NCI-H1694 (cell line): Measurements from ENCODE around the gene CATSPERD.
"Not testable (repeated sequence)": the region's sequence is repeated elsewhere in the genome, so short reads cannot be mapped to it uniquely, and the experiment has no call there.

Experiments used
- DNase-seq: peaks from one replicate; lab custom pipeline; 2025; lab: John Stamatoyannopoulos, UW

Gene CATSPERD

GRCh38 chr19:5698635-5699422, 21.6 kb upstream of the CATSPERD start:
- DNase-seq, result no peak

- DNase-seq, result no peak
Measured at GRCh38 chr19:5700455-5701092, 19.9 kb upstream of the CATSPERD start.

GRCh38 chr19:5702053-5702410, 18.4 kb upstream of the CATSPERD start:
- not testable (repeated sequence) for DNase-seq

GRCh38 chr19:5703819-5704818, 16.3 kb upstream of the CATSPERD start:
- DNase-seq, result no peak

DNA sequence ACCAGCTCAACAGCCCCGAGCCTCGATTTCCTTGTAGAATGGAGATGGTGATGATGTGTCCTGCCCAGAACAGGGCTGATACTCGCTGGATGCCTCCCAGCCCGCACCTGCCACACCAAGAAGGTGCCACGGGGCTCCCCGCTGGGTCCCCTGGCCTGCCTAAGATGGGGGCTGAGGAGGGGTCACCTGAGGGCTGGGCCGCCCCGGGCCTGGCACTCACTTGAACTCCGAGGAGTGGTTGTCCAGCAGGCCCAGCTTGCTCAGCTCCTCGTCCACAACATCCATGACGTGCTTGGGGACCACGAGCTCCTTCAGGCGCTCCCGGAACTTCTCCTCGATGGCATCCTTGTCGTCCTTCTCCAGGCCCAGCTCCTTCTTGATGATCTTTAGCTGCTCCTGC, 14.9 kb upstream of the CATSPERD start:
- DNase-seq, result no peak

GRCh38 chr19:5706876-5707573, 13.4 kb upstream of the CATSPERD start:
- no peak for DNase-seq

GRCh38 chr19:5707576-5708575, 12.6 kb upstream of the CATSPERD start:
- no peak for DNase-seq

DNA sequence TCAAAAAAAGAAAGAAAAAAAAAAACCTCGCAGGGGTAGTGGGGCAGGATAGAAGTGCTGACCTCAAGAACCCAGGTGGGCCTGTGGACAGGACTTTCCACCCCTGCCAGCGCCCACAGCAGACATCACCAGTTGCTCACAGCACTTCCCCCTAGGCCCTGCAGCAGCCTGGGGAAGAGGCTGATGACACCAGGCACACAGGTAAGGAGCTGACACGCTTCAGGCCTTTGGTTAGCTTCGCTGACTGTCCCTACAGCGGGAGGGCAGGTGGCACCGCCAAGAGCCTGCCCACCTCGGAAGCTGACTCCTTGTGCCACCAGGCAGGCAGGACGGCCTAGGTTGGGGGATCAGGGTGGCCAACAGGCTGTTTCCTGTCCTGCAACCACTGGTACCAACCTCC, 9.4 kb upstream of the CATSPERD start:
- DNase-seq, result no peak

DNA sequence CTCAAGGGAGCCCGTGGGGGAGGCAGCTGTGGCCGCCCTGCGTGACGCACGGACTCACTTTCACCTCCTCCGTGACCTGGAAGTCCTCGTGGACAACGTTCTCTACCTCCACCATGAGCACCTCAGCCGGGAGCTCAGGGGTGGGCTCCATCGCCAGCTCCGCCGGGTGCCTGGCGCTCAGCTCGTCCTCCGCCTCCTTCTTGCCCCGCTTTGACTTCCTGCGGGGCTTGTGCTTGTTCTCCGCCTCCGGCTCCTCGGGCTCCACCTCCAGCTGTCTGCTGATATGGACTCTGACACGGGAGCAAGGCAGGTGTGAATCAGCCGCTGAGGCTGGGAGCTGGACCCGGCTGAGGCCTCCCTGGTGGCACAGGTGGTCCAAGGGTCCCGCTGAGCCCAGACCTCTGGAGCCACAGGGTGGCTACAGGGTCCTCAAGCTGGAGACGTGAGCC, 8.7 kb upstream of the CATSPERD start:
- DNase-seq, result no peak

DNA sequence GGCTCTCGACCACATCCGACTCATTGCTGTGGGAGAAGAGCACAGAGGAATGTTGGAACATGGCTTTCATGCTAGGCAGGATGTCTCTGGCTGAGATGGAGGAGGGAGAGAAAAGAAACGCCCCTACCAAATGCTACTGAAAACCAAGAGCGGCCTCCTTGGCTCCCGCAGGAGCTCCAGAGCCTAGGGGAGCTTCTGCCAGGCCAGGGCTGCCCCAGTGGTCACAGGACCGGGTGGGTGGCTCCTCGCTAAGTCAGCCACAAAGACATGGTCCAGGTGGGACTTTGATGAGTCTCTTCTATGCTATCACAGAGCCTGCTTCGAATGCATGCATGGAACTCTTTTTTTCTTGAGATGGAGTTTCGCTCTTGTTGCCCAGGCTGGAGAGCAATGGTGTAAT, 7.2 kb upstream of the CATSPERD start:
- DNase-seq, result no peak

- DNase-seq, result no peak
Measured at GRCh38 chr19:5714816-5715215, 5.6 kb upstream of the CATSPERD start.

DNA sequence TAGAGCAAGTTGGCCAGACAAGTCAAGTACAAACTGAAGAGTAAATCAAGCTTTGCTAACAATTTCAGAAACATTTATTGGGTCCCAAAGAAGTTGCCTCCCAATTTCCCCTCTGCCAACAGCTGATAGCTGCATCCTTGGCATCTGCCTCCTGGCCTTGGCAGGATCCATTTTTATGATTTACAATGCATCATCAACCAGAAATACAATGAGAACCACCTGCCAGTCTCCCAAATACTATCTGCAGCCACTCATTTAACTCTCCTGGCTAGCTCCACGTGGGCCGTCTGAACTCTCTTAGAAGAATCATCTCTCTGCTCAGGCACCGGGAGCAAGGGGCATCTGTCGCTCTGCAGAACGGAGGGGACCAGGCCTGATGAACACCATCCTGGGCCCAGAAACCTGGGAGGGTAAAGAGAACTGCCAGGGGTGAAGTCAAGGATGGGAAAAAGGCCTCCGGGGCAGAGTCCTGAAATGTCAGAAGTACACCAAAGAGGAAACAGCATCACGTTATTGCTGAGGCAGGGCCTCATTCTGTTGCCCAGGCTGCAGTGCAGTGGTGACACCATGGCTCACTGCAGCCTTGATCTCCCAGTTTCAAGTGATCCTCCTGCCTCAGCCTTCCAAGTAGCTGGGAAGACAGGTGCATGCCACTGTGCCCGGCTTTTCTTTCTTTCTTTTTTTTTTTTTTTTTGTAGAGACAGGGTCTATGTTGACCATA, 3.1 kb upstream of the CATSPERD start:
- no peak for DNase-seq

- no peak for DNase-seq
Measured at GRCh38 chr19:5718037-5718578, 2.3 kb upstream of the CATSPERD start.

DNA sequence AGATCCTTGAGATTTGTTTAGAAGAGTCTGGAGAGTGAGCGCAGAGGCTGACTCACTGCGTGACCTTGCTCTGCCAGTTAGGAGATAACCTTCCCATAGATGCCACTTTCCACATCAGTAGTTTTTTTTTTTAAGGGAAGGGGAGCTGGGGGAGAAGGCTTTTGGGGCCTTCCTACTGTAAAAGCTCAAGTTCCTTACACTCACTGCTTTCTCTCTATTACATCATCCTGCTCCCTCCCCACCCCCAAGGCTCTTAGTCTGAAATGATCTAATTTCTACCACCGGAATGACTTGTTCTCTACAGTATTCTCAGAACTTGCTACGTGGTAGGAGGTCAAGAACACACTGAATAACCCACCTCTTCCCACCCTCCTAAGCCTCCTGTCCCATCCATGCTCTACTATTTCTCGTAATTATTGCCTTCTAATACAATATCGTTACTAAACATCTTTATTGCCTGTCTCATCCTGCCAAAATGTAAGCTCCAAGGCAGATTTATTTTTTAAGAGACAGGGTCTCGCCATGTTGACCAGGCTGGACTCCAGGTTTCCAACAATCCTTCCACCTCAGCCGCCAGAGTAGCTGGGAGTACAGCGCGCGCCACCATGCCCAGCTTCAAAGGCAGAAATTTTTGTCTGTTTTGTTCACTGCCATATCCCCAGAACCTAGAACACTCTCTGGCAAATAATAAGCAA, 1.7 kb upstream of the CATSPERD start:
- no peak for DNase-seq

- no peak for DNase-seq
Measured at GRCh38 chr19:5719274-5719960, 1.0 kb upstream of the CATSPERD start.

DNA sequence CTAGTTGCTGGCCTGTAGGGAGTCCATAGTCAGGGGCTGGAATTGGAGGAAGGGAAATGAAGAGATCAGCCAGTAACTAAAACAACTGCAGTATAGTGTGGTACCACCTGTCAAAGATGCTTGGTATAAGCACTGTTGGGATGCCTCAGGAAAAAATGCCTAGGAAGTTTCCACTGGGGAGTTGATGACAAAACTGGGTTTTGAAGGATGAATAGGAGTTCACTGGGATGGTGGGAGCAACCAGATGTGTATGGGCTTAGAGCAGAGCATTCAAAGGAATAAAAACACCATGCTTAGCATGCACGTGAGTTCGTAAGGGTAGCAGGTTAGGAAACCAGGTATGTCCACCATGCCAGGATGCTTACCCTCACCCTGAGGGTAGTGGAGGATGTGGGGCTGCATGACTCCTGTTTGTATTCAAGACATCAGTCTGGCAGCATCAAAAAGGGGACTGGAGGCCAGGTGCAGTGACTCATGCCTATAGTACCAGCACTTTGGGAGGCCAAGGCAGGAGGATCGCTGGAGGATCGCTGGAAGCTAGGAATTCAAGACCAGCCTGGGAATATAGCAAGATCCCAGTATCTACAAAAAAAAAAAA, 7.1 kb downstream of the CATSPERD start:
- no peak for DNase-seq

DNA sequence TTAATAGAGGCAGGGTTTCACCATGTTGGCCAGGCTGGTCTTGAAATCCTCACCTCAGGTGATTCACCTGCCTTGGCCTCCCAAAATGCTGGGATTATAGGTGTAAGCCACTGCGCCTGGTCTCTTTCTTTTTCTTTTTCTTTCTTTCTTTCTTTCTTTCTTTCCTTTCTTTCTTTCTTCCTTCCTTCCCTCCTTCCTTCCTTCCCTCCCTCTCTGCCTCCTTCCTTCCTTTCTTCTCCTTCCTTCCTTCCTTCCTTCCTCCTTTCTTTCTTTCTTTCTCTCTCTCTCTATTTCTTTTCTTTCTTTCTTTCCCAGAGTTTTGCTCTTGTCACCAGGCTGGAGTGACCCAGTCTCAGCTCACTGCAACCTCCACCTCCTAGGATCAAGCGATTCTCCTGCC, 12.7 kb downstream of the CATSPERD start:
- not testable (repeated sequence) for DNase-seq

GRCh38 chr19:5738423-5738822, 18.0 kb downstream of the CATSPERD start:
- no peak for DNase-seq
